GM12874 (cell line): ENCODE measurements around the gene PCDHGB1.

Source experiments
- TF ChIP-seq, protein P1 (sequence below): IDR thresholded peaks from 2 replicates; pipeline ENCODE4 v1.5.1; 2011; ENCODE audit warnings: low read depth, mild to moderate bottlenecking, control low read depth, low read length, moderate library complexity; ENCODE audit not compliant: insufficient read depth

PCDHGB1 gene

DNA sequence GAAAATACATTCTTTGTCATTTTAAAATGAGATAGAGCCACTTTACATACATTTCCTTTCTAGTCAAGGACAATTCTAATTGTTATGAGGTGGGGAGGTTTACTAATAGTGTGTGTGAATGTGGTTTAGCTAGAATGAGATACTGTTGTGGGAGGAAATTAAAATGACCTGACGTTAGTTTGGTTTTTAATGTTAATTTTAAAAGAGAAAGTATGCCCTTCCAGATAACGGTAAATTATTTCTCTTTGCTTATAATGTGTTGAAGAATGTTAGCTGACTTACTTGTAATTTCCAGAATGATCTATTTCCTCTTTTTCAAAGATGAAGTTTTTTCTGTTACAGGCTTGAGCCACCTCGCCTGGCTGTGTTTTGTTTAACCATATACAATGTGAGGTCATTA lies 27.6 kb upstream of the PCDHGB1 start:
- TF ChIP-seq, protein P1, sequence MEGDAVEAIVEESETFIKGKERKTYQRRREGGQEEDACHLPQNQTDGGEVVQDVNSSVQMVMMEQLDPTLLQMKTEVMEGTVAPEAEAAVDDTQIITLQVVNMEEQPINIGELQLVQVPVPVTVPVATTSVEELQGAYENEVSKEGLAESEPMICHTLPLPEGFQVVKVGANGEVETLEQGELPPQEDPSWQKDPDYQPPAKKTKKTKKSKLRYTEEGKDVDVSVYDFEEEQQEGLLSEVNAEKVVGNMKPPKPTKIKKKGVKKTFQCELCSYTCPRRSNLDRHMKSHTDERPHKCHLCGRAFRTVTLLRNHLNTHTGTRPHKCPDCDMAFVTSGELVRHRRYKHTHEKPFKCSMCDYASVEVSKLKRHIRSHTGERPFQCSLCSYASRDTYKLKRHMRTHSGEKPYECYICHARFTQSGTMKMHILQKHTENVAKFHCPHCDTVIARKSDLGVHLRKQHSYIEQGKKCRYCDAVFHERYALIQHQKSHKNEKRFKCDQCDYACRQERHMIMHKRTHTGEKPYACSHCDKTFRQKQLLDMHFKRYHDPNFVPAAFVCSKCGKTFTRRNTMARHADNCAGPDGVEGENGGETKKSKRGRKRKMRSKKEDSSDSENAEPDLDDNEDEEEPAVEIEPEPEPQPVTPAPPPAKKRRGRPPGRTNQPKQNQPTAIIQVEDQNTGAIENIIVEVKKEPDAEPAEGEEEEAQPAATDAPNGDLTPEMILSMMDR: no peak

DNA sequence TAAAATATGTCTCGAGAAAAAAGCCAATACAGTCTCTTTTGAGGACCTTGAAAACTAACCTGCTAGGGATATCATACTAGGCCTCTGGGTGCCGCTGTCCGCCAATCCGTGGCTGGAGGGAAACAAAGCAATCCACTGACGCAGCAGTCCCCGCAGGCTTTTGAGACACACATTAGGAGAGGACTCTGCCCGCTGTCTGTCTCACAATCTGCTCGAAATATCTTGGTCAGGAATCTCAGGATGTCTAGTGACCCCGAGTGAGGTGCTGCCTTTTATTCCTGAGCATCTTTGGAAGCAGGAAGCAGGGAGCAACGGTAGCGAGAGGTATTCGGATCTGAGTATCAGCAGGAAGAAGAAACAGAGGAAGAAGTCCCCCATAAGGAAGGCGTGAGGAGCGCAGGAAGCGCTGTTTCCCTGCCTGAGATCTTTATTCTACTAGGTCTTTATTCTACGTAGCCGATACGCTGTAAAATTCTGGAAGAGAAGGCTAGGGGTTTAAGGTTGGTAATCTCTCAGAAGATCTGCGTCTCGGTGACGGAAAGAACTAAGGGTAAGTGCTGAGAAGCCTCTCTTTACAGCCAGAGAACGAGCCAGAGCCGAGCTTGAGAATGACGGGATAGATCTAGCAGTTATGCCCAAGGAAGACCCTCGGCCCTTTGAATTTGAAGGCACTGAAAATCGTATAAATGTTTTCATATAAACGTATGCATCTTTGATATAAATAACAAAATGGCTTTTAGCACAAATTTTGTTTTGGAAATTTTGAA lies 23.6 kb upstream of the PCDHGB1 start:
- TF ChIP-seq, protein P1: peak; percentile 63; the same call in 1 of the 2 replicates

DNA sequence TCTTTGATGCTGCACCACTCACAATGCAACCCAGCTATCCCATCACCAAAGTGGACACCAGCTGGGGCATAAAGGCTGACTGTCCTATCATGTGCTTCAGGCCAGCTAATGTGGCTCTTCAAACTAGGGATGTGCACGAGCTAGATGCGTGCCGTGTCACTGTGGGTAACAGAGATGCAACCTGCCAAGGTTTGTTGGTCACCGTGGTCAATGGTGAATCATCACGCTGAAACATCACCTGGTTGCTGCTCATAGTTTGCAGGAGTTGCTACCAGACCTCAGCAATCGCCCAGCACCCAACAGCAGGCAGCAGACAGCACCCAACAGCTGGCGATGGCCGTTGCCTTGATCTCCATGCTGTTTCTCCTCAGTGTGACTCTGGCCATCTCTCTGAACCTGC lies 21.7 kb upstream of the PCDHGB1 start:
- TF ChIP-seq, protein P1: no peak

DNA sequence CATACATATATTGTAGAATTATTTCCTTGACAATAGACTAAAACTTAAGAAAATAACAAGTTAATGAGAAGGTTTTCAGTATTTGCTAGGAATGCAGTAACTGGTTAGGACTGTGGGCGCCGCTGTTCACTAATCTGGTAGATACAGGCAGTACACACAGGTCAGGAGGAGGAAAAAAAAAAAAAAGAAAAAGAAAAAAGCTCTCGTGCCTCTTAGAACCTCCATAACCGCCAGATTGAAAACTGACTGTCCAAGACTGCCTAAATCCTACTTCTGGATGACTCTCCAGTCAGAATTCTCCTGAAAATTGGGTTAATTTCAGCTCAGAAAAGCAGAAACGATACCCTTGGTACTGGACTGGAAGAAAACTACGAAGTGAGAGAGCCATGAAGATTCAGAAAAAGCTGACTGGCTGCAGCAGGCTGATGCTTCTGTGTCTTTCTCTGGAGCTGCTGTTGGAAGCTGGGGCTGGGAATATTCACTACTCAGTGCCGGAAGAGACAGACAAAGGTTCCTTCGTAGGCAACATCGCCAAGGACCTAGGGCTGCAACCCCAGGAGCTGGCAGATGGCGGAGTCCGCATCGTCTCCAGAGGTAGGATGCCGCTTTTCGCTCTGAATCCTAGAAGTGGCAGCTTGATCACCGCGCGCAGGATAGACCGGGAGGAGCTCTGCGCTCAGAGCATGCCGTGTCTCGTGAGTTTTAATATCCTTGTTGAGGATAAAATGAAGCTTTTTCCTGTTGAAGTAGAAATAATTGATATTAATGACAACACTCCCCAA lies 19.4 kb upstream of the PCDHGB1 start, which contains the start of gene PCDHGA1:
TSS of gene PCDHGA1 (plus strand) at position 216 of the 782 bp plus-strand sequence.
- TF ChIP-seq, protein P1: peak; percentile 45; the same call in 1 of the 2 replicates

DNA sequence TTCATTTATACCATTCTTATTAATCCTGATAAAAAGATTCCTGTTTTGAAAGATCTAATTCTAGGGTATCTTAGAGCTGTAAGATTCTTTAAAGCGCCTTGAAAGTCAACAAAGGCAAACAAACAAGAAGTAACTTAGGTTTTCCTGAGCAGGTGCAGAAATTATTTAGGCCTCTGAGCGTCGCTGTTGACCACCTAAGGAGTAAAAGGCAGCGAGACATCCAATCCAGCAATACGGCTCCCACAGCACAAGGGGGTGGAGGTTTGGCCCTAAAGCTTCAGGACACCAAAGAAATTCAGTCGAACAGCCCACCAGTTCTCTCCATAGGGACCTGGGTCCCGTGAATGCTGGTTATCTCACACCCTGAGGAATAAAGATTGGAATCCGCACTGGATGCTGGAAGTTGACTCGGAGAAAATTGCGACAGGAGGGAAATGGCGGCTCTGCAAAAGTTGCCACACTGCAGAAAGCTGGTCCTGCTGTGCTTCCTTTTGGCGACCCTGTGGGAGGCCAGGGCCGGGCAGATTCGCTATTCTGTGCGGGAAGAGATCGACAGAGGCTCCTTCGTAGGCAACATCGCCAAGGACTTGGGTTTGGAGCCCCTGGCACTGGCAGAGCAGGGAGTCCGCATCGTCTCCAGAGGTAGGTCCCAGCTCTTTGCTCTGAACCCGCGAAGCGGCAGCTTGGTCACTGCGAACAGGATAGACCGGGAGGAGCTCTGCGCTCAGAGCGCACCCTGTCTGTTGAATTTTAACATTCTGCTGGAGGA lies 11.2 kb upstream of the PCDHGB1 start, which contains the start of gene PCDHGA2:
TSS of gene PCDHGA2 (plus strand) at position 223 of the 769 bp plus-strand sequence.
- TF ChIP-seq, protein P1: peak; percentile 62

DNA sequence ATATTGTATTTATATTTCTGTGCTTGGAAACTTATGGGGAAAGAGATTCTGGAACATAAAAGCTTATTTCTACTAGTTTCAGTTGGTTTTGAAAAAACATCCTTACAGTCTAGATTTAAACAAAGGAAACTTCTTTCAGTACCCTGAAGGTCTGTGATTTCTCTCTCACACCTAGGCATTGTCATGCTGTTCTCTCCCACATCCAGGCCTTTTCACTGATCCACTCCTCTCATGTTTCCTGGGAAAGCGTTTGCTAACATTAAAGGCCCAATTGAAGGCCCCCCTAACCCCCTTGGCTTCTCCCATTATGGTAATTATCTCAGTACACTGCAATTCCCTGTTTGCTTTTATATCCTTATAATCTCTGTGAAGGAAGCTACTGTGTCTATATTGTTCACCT lies 7.1 kb upstream of the PCDHGB1 start:
- TF ChIP-seq, protein P1: no peak
